GM19328 (cell line): ENCODE results near the gene CENPE.
A peak's percentile ranks its signal among the peaks of the same experiment; 100 is the strongest.

Experiments used
- ATAC-seq: cut with Tn5 transposase; IDR thresholded peaks from one replicate; pipeline ENCODE4 v1.9.1; 2021; ENCODE audit warnings: mild to moderate bottlenecking, moderate library complexity; ENCODE audit not compliant: unreplicated experiment

The CENPE gene

DNA sequence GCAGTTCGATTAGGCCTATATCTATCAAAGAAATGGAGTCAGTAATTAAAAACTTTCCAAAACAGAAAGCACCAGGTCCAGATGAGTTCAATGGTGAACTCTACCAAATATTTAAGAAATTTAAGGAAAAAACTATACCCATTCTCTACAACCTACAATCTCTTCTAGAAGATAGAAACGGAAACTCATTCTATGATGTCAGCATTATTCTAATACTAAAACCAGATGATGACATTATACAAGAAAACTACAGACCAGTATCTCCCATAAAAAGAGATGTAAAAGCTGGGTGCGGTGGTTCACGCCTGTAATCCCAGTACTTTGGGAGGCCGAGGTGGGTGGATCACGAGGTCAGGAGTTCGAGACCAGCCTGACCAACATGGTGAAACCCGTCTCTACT, 69.0 kb downstream of the CENPE start:
- ATAC-seq = no peak

DNA sequence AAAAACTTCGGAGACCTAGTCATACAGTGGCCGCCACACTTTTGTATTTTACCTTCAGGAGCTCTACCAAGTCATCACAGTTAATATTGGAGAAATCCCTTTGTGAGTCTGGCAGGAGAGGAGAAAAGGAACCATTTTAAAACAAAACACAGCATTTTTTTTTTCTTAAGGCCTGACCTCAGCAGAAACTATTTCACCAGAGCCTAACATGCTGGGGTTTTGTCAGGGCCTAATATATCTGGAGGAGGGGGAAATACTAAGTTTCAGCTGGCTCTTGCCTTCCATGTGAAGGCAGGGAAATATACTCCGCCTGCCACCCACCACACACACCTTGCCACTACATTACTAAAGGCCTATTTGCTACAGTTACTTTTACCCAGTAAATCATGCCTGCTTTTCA, 72.0 kb downstream of the CENPE start:
- ATAC-seq = no peak

DNA sequence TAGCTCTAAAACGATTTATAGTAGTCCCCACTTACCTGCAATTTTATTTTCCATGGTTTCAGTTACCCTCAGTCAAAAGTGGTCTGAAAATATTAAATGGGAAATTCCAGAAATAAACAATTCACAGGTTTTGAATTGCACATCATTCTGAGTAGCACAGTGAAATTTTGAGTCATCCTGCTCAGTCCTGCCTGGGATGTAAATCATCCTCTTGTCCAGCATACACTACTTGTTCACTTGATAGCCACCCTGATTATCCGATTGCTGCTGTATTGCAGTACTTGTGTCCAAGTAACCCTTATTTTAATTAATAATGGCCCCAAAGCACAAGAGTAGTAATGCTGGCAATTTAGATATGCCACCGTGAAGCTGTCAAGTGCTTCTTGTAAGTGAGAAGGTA, 75.0 kb downstream of the CENPE start:
- ATAC-seq = no peak

DNA sequence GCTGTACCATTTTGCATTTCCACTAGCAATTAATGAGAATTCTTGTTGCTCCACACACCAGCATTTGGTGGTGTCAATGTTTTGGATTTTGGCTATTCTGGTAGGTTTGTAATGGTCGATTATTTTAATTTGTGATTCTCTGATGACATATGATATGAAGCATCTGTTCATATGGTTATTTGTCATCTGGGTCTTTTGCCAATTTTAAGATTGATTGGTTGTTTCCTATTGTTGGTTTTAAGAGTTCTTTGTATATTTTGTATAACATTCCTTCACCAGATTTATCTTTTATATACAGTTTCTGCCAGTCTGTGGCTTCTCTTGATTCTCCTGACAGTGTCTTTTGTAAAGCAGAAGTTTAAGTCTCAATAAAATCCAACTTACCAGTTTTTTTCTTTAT, 80.0 kb downstream of the CENPE start:
- no peak for ATAC-seq

DNA sequence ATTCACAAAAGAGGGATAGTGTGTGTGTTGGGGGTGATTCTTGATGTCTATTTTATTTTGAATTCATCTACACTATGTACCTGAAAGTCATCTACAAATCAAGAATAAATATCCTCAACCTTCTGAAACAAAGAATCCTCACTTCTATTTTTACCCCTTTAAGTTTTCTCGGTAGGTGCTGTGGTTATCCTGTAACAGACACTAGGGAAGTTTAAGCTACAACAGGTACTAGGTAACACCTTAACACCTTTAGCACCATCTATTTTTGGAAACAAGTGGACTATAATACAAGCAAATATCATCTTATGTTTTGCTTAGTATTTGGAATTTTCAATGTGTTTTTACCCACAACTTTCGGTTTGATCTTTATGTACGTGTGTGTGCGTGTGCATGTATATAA, 86.5 kb downstream of the CENPE start:
- ATAC-seq = no peak

DNA sequence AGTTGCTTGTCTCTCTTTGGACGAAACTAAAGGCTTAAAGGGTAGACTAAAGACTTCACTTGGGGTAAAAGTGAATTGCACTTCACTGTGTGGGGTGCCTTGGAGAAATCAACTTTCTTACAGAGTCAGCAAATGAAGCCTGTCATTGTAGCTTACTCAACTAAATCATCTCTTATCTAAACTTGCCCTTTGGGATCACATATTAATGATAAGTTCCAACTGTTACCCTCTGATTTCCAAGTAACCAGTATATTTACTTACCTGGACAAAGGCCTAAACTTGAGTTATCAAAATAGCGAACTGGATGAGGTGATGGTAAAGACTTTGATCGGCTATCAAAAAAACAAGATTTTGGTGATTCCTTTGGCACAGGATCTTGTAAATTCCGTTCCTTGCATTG, 89.6 kb downstream of the CENPE start:
- no peak for ATAC-seq

DNA sequence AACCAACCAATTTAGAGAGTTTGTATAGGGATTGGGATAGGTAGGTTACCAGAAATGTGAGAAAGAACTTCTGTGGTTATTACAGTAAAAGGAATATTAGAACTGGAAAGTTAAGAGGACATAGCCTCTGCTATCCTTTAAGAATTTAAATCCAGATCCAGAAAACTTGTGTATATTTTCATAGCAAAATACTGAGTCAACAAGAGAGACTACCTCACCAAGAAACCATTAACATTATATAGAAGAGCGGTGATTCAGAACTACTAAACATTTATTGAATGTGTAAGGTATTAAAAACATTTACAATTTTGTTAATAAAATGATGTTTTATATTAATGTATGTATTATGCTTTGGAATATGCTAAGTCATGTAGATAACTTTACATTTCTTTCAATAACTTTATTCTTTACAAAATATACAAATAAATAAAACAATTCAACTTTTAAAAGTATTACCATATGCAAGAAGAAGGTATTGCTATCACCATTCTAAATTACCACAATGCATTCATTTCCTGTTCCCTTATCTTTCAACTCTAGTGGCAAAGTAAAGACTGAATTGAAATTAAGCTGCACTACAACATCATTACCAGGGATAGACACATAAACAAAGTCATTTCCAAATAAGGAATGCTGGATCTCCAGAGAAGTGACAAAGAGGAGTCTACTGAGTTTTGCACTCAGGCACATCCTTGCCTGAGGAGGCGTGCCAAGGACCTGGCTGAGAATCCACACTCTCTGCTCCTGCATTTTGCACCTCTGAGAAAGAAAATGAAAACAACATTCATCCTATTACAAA, 92.4 kb downstream of the CENPE start:
- ATAC-seq = no peak

DNA sequence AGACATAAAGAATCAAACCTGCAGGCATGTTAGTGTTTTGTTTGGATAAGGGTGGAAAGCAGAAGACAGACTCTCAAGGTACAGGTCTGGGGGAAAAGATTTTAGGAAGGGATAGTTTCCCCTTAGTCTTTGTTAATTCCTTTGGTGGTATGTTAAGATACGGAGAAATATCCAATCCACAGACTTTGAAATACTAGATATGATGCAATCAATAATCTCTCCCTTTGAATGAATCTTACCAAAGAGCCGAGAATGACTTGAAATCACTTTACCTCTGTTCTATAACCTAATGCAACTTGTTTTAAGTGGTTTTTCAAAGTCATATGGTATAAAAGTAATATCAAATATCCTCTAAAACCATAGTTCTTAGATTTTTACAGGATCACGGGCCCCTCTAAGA, 93.3 kb downstream of the CENPE start:
- ATAC-seq = no peak

DNA sequence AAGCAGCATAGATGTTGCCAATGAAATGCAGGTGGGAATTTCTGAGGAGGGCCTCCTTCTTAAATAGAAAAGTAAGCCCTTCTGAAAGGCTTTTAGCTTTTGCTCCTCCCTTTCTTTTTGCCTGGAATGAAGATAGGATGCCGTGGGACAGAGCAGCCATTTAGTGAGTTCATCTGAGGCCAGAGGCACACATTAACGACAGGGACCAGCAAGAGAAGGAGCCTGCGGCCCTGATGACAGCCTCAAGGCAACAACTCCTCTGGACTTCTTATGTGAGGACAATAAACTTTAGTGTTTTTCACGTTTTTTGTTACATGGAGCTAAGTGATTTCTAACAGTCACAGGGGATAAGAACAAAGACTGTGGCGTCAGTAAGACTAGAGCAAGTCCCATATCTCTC, 97.5 kb downstream of the CENPE start:
- ATAC-seq = no peak

DNA sequence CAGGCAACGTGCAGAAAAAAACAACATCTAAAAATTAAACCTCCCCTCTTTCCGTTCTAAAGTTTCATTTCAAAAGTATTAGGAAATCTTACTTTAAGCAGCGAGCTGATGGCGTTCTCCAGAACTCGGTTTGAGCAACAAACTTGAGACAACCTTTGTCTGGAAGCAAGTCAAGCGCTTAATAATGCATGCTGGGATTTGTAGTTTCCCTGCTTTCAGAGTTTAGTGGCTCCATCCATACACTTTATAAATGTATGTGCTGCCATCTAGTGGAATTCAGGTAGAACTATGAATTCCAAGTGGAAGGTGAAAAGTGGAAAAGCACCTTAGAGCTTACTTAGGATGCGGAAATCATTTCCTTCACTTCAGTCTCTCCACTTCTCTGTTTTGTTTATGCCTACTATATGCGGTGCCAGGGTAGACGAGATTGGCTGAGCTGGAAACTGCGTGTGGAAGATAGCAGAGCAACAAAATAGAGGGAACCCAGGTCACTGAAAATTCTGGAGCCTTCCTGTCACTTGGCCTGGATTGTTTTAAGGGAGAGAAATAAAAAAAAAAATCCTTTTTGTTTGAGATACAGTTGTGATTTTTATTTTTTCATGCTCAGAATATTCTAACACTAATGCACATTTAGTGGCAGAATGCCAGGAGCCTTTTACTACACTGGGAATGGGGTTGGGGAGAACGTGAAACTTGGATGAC, 98.3 kb downstream of the CENPE start, which contains the start of gene BDH2:
BDH2 (minus strand) TSS at position 144 of the 702 bp plus-strand sequence. CDS start 3,580 bp downstream, outside the sequence.
- peak; percentile 98 for ATAC-seq

DNA sequence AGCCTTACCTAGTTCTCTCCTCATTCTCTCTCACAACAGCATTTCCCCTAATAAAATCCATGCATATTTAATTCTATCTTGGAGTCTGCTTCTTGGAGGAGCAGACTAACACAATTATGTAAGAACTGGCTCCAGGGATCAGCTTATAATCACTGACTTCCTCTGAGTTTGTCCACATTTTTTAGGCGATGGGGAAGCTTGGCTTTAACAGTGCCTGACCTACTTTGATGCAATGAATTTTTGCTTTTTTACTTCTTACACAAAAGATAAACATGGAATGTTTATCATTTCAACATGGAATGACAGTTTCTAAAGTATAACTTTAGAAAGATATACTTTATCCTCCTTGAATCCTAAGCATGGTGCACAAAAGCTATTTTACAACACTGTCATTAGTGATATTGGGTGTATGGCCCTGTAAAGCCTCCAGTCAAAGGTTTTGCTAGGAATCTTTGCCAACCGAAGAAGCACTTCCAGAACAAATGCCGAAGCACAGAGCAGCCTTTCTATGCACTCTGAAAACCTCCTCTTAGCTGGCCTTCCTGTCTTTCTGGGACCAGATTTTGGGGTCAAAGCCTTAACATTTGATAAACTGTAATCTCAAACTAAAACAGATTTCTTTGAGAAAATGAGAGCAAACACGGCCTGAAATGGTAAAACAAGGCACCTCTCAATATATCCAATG, 99.2 kb downstream of the CENPE start:
- ATAC-seq = no peak

DNA sequence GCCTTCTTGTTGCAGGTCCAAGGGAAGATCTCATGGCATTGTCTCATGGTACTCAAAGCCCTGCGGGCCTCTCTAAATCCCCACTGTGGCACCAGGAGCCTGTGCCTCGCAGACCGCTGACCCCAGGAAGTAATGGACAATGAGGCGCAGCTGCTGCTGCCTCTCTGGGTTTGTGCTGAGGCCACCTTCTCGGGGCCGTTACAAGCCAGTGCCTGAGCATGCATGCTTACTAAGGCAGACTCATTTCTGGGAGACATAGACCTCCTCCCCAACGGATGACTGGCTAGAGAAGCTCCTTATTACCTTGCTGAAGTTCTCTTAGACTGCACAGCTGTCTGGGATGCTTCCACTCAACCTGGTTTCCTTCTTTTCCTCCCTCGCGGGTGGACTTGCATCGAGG, 99.8 kb downstream of the CENPE start:
- no peak for ATAC-seq

DNA sequence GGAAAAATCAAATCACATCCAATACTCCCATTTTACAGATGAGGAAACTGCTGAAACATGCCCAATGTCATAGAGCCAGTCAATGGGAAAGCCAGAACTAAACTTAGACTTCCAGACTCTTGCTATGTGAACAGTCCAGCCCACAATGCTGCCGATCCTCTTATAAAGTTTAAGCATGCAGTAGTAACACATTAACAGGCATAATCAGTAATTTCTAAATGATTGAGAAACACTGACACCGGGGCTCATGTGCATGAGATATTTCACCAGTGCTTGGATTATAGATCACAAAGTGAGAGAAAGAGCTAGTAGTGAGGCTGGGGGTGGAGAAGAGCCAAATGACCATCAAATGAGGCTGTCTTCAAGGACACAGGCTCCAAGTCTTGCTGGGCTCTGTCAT, 101.0 kb downstream of the CENPE start:
- no peak for ATAC-seq

DNA sequence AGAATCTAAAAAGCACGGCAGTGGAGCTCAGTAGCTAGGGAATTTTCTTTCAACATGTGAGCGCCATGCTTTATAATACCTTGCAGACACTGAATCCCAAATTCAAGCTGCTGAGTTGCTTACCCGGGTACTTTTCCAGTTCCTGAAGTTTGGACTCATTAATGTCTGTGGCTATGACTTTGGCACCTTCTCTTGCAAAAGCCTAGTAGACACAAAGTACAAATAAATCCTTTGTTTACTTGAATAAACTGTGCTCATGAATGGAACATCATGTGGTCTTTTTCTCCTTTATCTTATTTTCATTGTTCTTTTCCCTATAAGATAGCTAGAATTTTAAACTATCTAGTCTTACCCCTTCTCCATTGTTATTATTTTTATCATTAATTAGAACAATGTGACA, 103.1 kb downstream of the CENPE start:
- no peak for ATAC-seq

DNA sequence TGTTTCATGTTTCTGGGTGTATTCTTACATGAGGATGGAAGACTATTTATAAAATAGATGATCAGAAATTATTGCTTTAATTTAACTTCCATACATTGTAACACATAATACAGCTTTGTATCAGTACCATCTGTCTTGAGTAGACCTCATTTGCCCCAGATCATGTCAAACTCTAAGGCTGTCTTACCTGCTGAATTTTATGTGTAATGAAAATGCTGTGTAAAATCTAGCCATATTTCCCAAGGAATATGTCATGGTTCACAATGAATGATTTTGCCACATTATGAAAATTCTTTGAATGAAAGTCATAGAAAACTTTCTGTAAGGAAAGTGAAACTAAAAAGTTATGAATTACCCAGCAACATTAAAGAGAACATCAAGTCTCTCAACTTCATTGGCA, 105.9 kb downstream of the CENPE start:
- no peak for ATAC-seq

DNA sequence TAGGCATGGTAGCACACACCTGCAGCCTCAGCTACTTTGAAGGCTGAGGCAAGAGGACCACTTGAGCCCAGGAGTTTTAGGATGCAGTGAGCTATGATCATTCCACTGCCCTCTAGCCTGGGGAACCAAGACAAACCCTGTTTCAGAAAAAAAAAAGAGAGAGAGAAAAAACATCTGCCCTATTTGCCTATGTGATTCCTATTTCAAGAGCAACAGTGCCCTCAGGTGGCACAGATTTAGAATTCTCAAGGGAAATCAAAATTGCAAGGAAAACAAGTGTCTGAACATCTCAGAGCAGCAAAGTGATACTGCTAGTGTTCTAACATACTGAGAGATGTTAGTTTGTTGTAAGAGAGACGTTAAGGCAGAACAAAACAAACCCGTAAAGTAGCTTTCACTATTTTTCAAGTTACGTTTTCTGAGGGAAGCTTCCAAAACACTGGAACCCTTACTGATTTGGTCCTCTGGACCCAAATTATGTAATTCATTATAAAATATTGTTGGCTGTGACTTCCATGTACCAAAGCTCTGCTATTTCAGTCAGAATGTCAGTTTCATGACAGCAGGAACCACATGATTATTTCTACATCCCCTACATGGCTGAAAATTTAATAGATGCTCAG, 106.4 kb downstream of the CENPE start:
- peak; percentile 59 for ATAC-seq

DNA sequence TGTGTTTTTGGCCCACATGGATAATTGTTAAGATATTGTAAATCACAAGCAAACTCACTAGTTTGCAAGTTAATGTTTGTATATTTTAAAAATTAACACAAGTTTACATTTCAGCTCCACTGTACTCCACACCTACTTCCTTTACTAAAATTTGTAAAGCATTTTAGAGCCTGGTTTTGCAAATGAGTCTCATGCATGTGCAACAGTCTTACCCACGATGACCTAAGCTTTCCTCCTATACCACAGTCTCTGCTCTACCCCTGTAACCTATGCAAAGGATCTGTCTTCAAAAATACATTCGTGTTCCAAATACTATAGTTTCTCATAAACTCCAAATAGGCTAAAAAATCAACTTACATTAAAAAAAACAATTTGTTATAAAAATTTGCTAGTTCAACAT, 108.7 kb downstream of the CENPE start:
- no peak for ATAC-seq

DNA sequence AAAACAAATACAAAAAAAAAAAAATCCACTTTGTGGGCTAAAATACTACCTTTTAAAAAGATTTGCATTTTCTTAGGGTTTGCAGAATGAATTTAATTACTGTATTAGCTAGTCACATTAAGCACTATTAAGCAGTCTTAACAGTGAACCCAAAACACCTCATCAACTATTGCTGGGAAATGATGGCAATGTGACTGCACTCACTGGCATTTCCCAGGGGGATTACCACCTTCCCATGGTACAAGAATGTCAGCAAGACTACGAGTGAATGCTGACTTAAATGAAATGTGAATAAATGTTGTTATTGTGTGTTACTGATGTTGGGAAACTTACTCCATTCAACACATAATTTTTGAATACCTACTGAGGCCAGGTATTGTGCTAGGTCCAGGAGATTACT, 111.6 kb downstream of the CENPE start:
- no peak for ATAC-seq

DNA sequence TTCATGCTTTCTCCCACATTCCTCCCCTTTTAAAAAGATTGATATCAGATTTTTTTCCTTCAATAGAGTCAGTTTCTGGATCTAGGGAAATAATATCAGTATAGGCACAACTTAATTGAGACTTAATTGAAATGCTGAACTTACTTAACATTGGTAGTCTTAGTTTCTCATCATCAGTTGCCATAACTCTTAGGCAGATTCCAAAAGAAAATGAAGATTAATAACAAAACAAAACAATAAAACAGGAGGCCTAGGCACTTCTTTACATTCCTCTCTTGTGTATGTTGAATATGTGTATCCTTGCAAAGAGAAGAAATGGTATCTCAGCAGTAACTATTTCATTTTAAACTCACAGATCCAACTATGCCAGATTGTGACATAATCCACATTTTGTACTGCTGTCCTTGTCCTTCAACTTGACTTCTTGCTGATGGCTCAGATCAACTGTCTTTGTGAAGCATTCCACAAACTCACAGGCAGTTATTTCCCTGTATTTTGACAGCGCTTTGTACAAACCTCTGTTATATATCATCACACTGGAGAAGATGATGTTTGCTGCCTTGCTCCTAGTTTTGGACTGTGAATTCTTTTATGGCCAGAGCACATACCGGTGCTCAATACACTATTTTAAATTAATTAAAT, 112.5 kb downstream of the CENPE start:
- ATAC-seq = no peak

DNA sequence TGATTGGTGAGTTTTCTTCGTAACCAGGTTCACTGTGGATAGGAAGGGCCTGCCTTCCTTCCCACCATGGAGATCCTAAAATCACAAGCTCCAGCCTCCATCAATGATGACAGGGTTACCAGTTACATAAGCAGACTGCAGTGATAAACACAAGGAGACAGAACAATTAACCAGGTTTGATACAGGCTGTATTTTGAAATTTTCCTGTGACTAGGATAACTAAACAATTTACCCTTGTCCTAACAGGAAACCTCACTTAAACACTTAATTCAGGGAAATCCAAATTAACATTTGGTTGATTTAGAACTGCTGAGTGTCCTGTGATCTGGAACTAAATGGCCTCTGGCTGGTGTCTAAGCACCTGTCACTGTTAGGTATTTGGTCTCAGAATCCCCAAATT, 118.5 kb downstream of the CENPE start:
- no peak for ATAC-seq

DNA sequence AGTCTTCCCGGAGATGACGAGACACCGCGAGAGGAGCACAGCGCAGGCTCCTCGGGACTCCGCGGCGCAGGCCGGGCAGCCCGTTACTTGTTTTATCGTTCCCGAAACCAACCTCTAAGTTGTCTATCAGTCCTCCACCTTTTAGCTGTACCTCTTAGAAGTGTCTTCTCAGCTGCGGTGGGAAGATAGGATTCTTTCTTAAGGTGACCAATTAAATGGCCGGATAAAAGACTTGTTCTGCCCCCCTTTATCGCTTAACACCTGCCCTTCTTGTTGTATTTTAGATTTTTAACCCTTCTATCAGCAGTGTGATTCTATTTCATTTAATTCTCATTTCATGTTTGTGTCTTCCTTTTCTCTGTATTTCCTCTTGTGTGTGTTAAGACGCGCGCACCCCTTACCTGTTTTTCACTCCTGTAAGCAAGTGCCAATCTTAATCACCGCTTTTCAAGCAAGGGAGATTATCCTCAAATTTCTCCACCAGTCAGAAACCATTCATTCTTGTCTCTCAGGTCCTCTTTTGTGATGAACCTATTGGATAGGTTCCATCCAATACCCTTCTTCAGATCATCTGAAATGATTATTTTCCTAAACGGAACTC, 121.3 kb downstream of the CENPE start, which contains the start of gene SLC9B2:
SLC9B2 (minus strand) TSS at position 15 of the 601 bp plus-strand sequence. CDS start 9,211 bp downstream, outside the sequence.
- peak; percentile 44 for ATAC-seq
